ENCODE data around the gene ABCC6. TPM values are rescaled to one million over a fixed set of nuclear protein-coding genes. Genes with fewer than 3 reads are reported as not detected.

Gene ABCC6
- polyA plus RNA-seq, 1 donor from 2014 or later = not detected

- TF ChIP-seq SMC3 (conservative IDR thresholded peaks at IDR 0.05; ENCODE audit: poor library complexity) (no peak), EP300 (conservative IDR thresholded peaks at IDR 0.05; ENCODE audit: poor library complexity, severe bottlenecking) (no peak), MXI1 (conservative IDR thresholded peaks at IDR 0.05; ENCODE audit: poor library complexity, severe bottlenecking) (no peak), RAD21 (conservative IDR thresholded peaks at IDR 0.05) (no peak), EZH2 (IDR thresholded peaks at IDR 0.05; ENCODE audit: borderline replicate concordance, insufficient read depth, low read length, poor library complexity, severe bottlenecking) (no peak), CTCF (IDR thresholded peaks at IDR 0.05; ENCODE audit: poor library complexity, severe bottlenecking) (no peak), TAF1 (IDR thresholded peaks at IDR 0.05; ENCODE audit: low read depth) (no peak), POLR2AphosphoS5 (IDR thresholded peaks at IDR 0.05) (no peak), REST (IDR thresholded peaks at IDR 0.05; ENCODE audit: borderline replicate concordance) (no peak)
- Histone ChIP-seq H3K4me2 (ENCODE audit: low read length) (no peak overlapping the region), H3K79me2 (replicated peaks; ENCODE audit: insufficient read depth, low read length) (no peaks in the 10 kb centered on the region), H3K9ac (ENCODE audit: low read length) (no peak overlapping the region), H2AFZ (ENCODE audit: low read depth, low read length) (no peak overlapping the region), H3K9me3 (ENCODE audit: low read length) (no peaks in the 10 kb centered on the region), H3F3A (ENCODE audit: insufficient read depth, low read length, poor library complexity, severe bottlenecking) (no peaks in the 10 kb centered on the region), H3K27ac (ENCODE audit: low read length) (no peak overlapping the region), H3K9me2 (ENCODE audit: insufficient read depth, low read length) (no peaks in the 10 kb centered on the region), H4K20me1 (ENCODE audit: insufficient read depth) (no peaks in the 10 kb centered on the region), H3K4me3 (ENCODE audit: low read length) (no peak overlapping the region), H3K36me3 (ENCODE audit: insufficient read depth, low read length) (no peaks in the 10 kb centered on the region), H3K27me3 (ENCODE audit: insufficient read depth, low read depth, low read length) (no peaks in the 10 kb centered on the region)
Observed at GRCh38 chr16:16147316-16147999, 75.8 kb downstream of the ABCC6 start.

GRCh38 chr16:16146380-16147315 is 76.6 kb downstream of the ABCC6 start:
- Histone ChIP-seq H3K9ac (ENCODE audit: low read length) (no peak overlapping the region), H3K9me2 (ENCODE audit: insufficient read depth, low read length) (no peaks in the 10 kb centered on the region), H3F3A (ENCODE audit: insufficient read depth, low read length, poor library complexity, severe bottlenecking) (no peaks in the 10 kb centered on the region), H3K9me3 (ENCODE audit: low read length) (no peaks in the 10 kb centered on the region), H4K20me1 (ENCODE audit: insufficient read depth) (no peaks in the 10 kb centered on the region), H3K4me2 (ENCODE audit: low read length) (no peak overlapping the region), H2AFZ (ENCODE audit: low read depth, low read length) (no peak overlapping the region), H3K27me3 (ENCODE audit: insufficient read depth, low read depth, low read length) (no peaks in the 10 kb centered on the region), H3K79me2 (replicated peaks; ENCODE audit: insufficient read depth, low read length) (no peaks in the 10 kb centered on the region), H3K4me3 (ENCODE audit: low read length) (no peak overlapping the region), H3K27ac (ENCODE audit: low read length) (no peak overlapping the region), H3K36me3 (ENCODE audit: insufficient read depth, low read length) (no peaks in the 10 kb centered on the region)
- TF ChIP-seq TAF1 (IDR thresholded peaks at IDR 0.05; ENCODE audit: low read depth) (no peak), MXI1 (conservative IDR thresholded peaks at IDR 0.05; ENCODE audit: poor library complexity, severe bottlenecking) (no peak), RAD21 (conservative IDR thresholded peaks at IDR 0.05) (no peak), REST (IDR thresholded peaks at IDR 0.05; ENCODE audit: borderline replicate concordance) (no peak), CTCF (IDR thresholded peaks at IDR 0.05; ENCODE audit: poor library complexity, severe bottlenecking) (no peak), SMC3 (conservative IDR thresholded peaks at IDR 0.05; ENCODE audit: poor library complexity) (no peak), POLR2AphosphoS5 (IDR thresholded peaks at IDR 0.05) (no peak), EP300 (conservative IDR thresholded peaks at IDR 0.05; ENCODE audit: poor library complexity, severe bottlenecking) (no peak), EZH2 (IDR thresholded peaks at IDR 0.05; ENCODE audit: borderline replicate concordance, insufficient read depth, low read length, poor library complexity, severe bottlenecking) (no peak)

Measured in neural cell (in vitro differentiated cells).